Measurements from ENCODE around the gene GPBP1L1. TPM values are rescaled to one million over a fixed set of nuclear protein-coding genes. Genes with fewer than 3 reads are reported as not detected.

The GPBP1L1 gene
- total and polyA plus RNA-seq, 9 donors, result 36.0 to 89.5 (median 78.7) TPM

GRCh38 chr1:45621501-45621836, 64.9 kb downstream of the GPBP1L1 start:
- Histone ChIP-seq H3K36me3 (no peaks in the 10 kb centered on the region), H3K9me3 (no peaks in the 10 kb centered on the region), H3K4me1 (ENCODE audit: insufficient read depth) (no peaks in the 10 kb centered on the region), H3K27ac (no peak overlapping the region), H3K4me3 (no peak overlapping the region), H3K27me3 (no peaks in the 10 kb centered on the region)
- intact Hi-C loops (cut with DNase I), result no loop called here
- WGBS, 3 donors, result 77 to 81% (median 79%) methylated on average over 3 of the region's 3 CpGs
- no peak for TF ChIP-seq EP300 (IDR thresholded peaks at IDR 0.05)
- TF ChIP-seq, protein P1, sequence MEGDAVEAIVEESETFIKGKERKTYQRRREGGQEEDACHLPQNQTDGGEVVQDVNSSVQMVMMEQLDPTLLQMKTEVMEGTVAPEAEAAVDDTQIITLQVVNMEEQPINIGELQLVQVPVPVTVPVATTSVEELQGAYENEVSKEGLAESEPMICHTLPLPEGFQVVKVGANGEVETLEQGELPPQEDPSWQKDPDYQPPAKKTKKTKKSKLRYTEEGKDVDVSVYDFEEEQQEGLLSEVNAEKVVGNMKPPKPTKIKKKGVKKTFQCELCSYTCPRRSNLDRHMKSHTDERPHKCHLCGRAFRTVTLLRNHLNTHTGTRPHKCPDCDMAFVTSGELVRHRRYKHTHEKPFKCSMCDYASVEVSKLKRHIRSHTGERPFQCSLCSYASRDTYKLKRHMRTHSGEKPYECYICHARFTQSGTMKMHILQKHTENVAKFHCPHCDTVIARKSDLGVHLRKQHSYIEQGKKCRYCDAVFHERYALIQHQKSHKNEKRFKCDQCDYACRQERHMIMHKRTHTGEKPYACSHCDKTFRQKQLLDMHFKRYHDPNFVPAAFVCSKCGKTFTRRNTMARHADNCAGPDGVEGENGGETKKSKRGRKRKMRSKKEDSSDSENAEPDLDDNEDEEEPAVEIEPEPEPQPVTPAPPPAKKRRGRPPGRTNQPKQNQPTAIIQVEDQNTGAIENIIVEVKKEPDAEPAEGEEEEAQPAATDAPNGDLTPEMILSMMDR (IDR thresholded peaks at IDR 0.05), result no peak
- TF ChIP-seq POLR2A (IDR thresholded peaks at IDR 0.05), result no peak
- DNase-seq, result no peak

DNA sequence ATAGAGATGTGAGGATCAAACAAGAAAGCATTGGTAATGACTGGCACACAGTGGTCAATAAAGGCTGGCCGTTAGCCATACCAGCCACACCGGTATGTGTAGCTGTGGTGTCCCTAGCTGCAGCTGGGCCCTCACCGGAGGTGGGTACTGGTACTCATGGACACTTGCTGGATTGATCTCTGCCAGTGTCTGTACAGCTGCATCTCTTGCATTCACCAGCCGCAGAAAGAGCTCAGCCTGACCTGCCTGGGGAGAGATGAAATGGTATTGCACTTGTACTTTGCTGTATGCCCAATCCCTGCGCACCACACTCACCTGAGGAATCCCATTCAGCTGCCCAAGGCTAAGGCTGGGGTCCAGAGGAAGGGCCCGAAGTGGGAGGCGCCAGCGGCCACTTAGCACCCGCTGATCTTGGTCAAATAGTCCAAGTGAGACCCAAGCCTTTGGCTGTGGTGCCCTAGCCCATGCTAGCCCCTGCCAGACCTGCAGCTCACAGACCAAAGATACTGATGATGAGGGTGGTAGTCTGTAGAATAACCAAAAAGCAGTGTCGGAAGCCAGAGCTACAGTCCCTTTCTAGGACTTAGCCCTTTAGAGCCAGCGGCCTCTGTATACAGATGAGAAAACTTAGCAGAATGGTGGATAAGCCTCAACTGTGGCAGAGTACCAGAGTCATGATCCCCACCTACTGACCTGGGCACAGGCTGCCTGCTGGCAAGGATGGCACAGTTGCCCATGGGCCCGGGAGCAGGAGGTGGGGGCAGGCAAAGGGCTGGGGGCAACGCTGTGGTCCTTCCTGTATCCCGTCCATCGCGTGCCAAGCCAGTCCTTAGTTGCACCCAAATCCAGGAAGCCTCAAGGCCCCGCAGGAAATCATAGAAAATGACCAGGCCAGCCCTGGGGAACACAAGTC, 65.5 kb downstream of the GPBP1L1 start:
- Histone ChIP-seq H3K4me3 (no peak overlapping the region), H3K27me3 (no peaks in the 10 kb centered on the region), H3K4me1 (ENCODE audit: insufficient read depth) (no peaks in the 10 kb centered on the region), H3K27ac (no peak overlapping the region), H3K36me3 (no peaks in the 10 kb centered on the region), H3K9me3 (no peaks in the 10 kb centered on the region)
- intact Hi-C loops (cut with DNase I), result no loop called here
- 83 to 93% (median 86%) methylated on average over 16 to 17 of the region's 17 CpGs for WGBS, 3 donors
- DNase-seq, result no peak
- TF ChIP-seq, protein P1 (IDR thresholded peaks at IDR 0.05), result no peak
- TF ChIP-seq POLR2A (IDR thresholded peaks at IDR 0.05) (no peak), EP300 (IDR thresholded peaks at IDR 0.05) (no peak)

- intact Hi-C loops (cut with DNase I), result no loop called here
- H3K27me3 ChIP-seq, result no peaks in the 10 kb centered on the region
- no peak overlapping the region for H3K4me3 ChIP-seq
- H3K36me3 ChIP-seq, result no peaks in the 10 kb centered on the region
- 63 to 75% (median 73%) methylated on average over 8 of the region's 8 CpGs for WGBS, 3 donors
- H3K9me3 ChIP-seq, result no peaks in the 10 kb centered on the region
- no peak overlapping the region for H3K27ac ChIP-seq
- no peaks in the 10 kb centered on the region for H3K4me1 ChIP-seq (ENCODE audit: insufficient read depth)
- DNase-seq, result no peak
- TF ChIP-seq POLR2A (IDR thresholded peaks at IDR 0.05) (no peak), EP300 (IDR thresholded peaks at IDR 0.05) (no peak)
- TF ChIP-seq, protein P1 (IDR thresholded peaks at IDR 0.05), result no peak
These were observed 67.0 kb downstream of the GPBP1L1 start for GRCh38 chr1:45619149-45619921.

DNA sequence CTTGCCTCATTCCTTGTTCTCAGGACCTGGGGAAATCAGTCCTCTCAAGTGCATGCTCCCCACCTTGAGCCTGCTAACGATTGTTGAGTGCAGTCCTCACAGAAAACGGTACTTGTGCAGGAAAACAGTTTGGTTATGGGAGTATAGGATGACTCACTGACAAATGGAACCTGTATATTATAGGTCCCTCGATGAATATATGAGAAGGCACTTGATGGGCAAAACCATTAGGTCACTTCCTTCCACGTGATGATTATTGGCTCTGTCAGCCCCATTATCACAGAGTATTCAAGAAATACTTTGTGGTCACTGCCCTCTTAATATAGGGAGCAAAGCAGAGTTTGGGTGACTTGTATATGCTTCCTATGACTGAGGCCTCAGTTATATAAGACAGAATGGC, 68.7 kb downstream of the GPBP1L1 start:
- Histone ChIP-seq H3K36me3 (no peaks in the 10 kb centered on the region), H3K27me3 (no peaks in the 10 kb centered on the region), H3K27ac (no peak overlapping the region), H3K4me3 (no peak overlapping the region), H3K4me1 (ENCODE audit: insufficient read depth) (no peaks in the 10 kb centered on the region), H3K9me3 (no peaks in the 10 kb centered on the region)
- DNase-seq, result no peak
- WGBS, 3 donors, result 77 to 80% (median 80%) methylated on average over 4 of the region's 4 CpGs
- intact Hi-C loops (cut with DNase I), result no loop called here
- TF ChIP-seq, protein P1 (IDR thresholded peaks at IDR 0.05), result no peak
- no peak for TF ChIP-seq POLR2A (IDR thresholded peaks at IDR 0.05)
- no peak for TF ChIP-seq EP300 (IDR thresholded peaks at IDR 0.05)

All from ovary (tissue), 9 donors.